GM18517 (cell line): ENCODE results near the gene KIAA0586.
"Not testable (repeated sequence)": the region's sequence is repeated elsewhere in the genome, so short reads cannot be mapped to it uniquely, and the experiment has no call there.

Experiments used
- ATAC-seq: cut with Tn5 transposase; IDR thresholded peaks from one replicate; pipeline ENCODE4 v1.9.1; 2021; ENCODE audit warnings: mild to moderate bottlenecking, moderate library complexity; ENCODE audit not compliant: unreplicated experiment

Gene KIAA0586

GRCh38 chr14:58427281-58428117, at the start of gene KIAA0586, which contains the start of gene TIMM9:
Gene KIAA0586, plus strand, starts transcription at chr14:58427719. Its CDS starts 546 bp downstream, at chr14:58428265.
Gene TIMM9, minus strand, starts transcription at chr14:58427531. Its CDS starts 15,586 bp downstream, at chr14:58411945.
- peak; percentile 90 for ATAC-seq

GRCh38 chr14:58390830-58391229, 36.7 kb upstream of the KIAA0586 start:
- no peak for ATAC-seq

- no peak for ATAC-seq
Measured at GRCh38 chr14:58395562-58395811, 32.0 kb upstream of the KIAA0586 start.

- peak; percentile 88 for ATAC-seq
Measured at GRCh38 chr14:58395812-58396788, 31.4 kb upstream of the KIAA0586 start, which contains the start of gene TOMM20L. Gene TOMM20L, plus strand, starts transcription at chr14:58395930. Its CDS starts 28 bp downstream, at chr14:58395958.

GRCh38 chr14:58397156-58397555, 30.4 kb upstream of the KIAA0586 start:
- no peak for ATAC-seq

- ATAC-seq: no peak
Measured at GRCh38 chr14:58398495-58398894, 29.0 kb upstream of the KIAA0586 start.

- no peak for ATAC-seq
Measured at GRCh38 chr14:58398895-58399294, 28.6 kb upstream of the KIAA0586 start.

- ATAC-seq: no peak
Measured at GRCh38 chr14:58401587-58401986, 25.9 kb upstream of the KIAA0586 start.

GRCh38 chr14:58408681-58409215, 18.8 kb upstream of the KIAA0586 start:
- ATAC-seq: no peak

GRCh38 chr14:58414845-58415244, 12.7 kb upstream of the KIAA0586 start:
- no peak for ATAC-seq

GRCh38 chr14:58415636-58416547, 11.6 kb upstream of the KIAA0586 start:
- ATAC-seq: no peak

- ATAC-seq: not testable (repeated sequence)
Measured at GRCh38 chr14:58416934-58417333, 10.6 kb upstream of the KIAA0586 start.

GRCh38 chr14:58426670-58427280, 744 bp upstream of the KIAA0586 start:
- ATAC-seq: peak; percentile 29

GRCh38 chr14:58428118-58428683, 682 bp downstream of the KIAA0586 start:
- ATAC-seq: no peak

GRCh38 chr14:58430156-58430555, 2.6 kb downstream of the KIAA0586 start:
- no peak for ATAC-seq

- ATAC-seq: no peak
Measured at GRCh38 chr14:58439476-58439875, 12.0 kb downstream of the KIAA0586 start.

- ATAC-seq: no peak
Measured at GRCh38 chr14:58444627-58445026, 17.1 kb downstream of the KIAA0586 start.

- ATAC-seq: no peak
Measured at GRCh38 chr14:58455593-58456265, 28.2 kb downstream of the KIAA0586 start.

- ATAC-seq: no peak
Measured at GRCh38 chr14:58460772-58461171, 33.3 kb downstream of the KIAA0586 start.
